ENCODE results near the gene RBM43. TPM values are rescaled to one million over a fixed set of nuclear protein-coding genes. Genes with fewer than 3 reads are reported as not detected.

The RBM43 gene
- total RNA-seq, 1 donor from 2014 or later: 5.5 TPM

DNA sequence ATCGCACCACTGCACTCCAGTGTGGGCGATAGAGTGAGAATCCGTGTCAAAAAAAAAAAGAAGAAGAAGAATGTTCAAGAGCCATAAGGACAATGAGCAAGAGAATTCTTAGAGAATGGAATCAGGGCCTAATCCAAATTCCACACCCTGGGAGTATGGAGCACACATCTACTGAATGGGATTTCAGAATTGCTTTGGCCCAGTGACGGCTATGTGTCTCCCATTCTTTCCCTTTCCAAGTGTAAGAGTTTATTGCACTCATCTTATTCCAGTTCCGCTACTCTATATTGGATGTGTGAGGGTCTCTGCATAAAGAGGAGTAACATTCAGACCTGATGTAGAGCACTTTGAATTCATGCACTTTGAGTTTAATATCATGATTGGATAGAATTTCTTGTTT is 5.9 kb upstream of the RBM43 start:
- Histone ChIP-seq H3K79me2 (ENCODE audit: insufficient read depth, low read length) (no peaks in the 10 kb centered on the region), H3K4me1 (ENCODE audit: insufficient read depth, low read length) (no peaks in the 10 kb centered on the region), H4K20me1 (ENCODE audit: insufficient read depth, low read length) (no peaks in the 10 kb centered on the region), H3K9me3 (ENCODE audit: insufficient read depth, low read depth, low read length) (no peaks in the 10 kb centered on the region), H3K4me2 (ENCODE audit: low read length) (no peak overlapping the region), H3K9ac (ENCODE audit: low read length) (no peak overlapping the region), H3K4me3 (ENCODE audit: insufficient read depth, low read depth, low read length) (no peak overlapping the region), H3K27ac (ENCODE audit: low read depth, low read length) (no peak overlapping the region), H2AFZ (ENCODE audit: low read depth, low read length) (no peak overlapping the region), H3K36me3 (ENCODE audit: insufficient read depth, low read length) (no peaks in the 10 kb centered on the region), H3K27me3 (ENCODE audit: insufficient read depth, low read length) (no peaks in the 10 kb centered on the region)
- H3K27ac Mint-ChIP-seq (ENCODE audit: unreplicated experiment): no peak overlapping the region
- TF ChIP-seq, protein P1, sequence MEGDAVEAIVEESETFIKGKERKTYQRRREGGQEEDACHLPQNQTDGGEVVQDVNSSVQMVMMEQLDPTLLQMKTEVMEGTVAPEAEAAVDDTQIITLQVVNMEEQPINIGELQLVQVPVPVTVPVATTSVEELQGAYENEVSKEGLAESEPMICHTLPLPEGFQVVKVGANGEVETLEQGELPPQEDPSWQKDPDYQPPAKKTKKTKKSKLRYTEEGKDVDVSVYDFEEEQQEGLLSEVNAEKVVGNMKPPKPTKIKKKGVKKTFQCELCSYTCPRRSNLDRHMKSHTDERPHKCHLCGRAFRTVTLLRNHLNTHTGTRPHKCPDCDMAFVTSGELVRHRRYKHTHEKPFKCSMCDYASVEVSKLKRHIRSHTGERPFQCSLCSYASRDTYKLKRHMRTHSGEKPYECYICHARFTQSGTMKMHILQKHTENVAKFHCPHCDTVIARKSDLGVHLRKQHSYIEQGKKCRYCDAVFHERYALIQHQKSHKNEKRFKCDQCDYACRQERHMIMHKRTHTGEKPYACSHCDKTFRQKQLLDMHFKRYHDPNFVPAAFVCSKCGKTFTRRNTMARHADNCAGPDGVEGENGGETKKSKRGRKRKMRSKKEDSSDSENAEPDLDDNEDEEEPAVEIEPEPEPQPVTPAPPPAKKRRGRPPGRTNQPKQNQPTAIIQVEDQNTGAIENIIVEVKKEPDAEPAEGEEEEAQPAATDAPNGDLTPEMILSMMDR (IDR thresholded peaks at IDR 0.05; ENCODE audit: insufficient read depth, low read depth, low read length): no peak
- TF ChIP-seq EZH2 (IDR thresholded peaks at IDR 0.05; ENCODE audit: insufficient read depth, low read length): no peak
- peaks cover 4% of the 10 kb centered on the region for H3K36me3 Mint-ChIP-seq (ENCODE audit: low read depth, unreplicated experiment)
- no peak for FAIRE-seq
- DNase-seq (ENCODE audit: low read depth): no peak
- H3K9me3 Mint-ChIP-seq (ENCODE audit: unreplicated experiment): no peaks in the 10 kb centered on the region
- H3K4me3 Mint-ChIP-seq (ENCODE audit: unreplicated experiment): no peak overlapping the region
- H3K27me3 Mint-ChIP-seq (ENCODE audit: low read depth, unreplicated experiment): peaks cover 5% of the 10 kb centered on the region
- no peaks in the 10 kb centered on the region for H3K4me1 Mint-ChIP-seq (ENCODE audit: low read depth, unreplicated experiment)

DNA sequence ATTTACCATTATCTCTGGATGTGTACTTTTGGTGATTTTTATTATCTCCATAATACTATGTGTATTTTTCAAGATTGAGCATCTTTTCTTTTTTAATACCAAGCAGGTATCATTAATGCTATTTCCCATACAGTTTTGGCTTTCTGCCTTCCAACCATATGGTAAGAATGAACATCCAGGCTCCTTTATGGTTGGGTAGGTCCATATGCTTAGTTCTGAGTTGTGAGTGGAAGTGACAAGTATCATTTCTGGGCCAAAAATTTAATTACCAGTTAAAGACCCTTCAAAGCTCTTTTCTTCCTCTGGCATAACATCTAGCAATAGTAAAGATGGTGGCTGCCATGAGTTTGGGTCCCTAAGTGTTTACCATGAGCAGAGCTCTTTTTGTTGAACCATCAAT is 4.3 kb upstream of the RBM43 start:
- FAIRE-seq (no peak), DNase-seq (ENCODE audit: low read depth) (no peak)
- Histone ChIP-seq H2AFZ (ENCODE audit: low read depth, low read length) (no peak overlapping the region), H3K27ac (ENCODE audit: low read depth, low read length) (no peak overlapping the region), H3K27me3 (ENCODE audit: insufficient read depth, low read length) (no peaks in the 10 kb centered on the region), H3K79me2 (ENCODE audit: insufficient read depth, low read length) (no peaks in the 10 kb centered on the region), H3K9me3 (ENCODE audit: insufficient read depth, low read depth, low read length) (no peaks in the 10 kb centered on the region), H3K4me1 (ENCODE audit: insufficient read depth, low read length) (peaks cover 6% of the 10 kb centered on the region), H3K9ac (ENCODE audit: low read length) (no peak overlapping the region), H4K20me1 (ENCODE audit: insufficient read depth, low read length) (no peaks in the 10 kb centered on the region), H3K36me3 (ENCODE audit: insufficient read depth, low read length) (no peaks in the 10 kb centered on the region), H3K4me3 (ENCODE audit: insufficient read depth, low read depth, low read length) (no peak overlapping the region), H3K4me2 (ENCODE audit: low read length) (no peak overlapping the region)
- no peaks in the 10 kb centered on the region for H3K4me1 Mint-ChIP-seq (ENCODE audit: low read depth, unreplicated experiment)
- H3K27ac Mint-ChIP-seq (ENCODE audit: unreplicated experiment): no peak overlapping the region
- no peaks in the 10 kb centered on the region for H3K9me3 Mint-ChIP-seq (ENCODE audit: unreplicated experiment)
- peaks cover 4% of the 10 kb centered on the region for H3K36me3 Mint-ChIP-seq (ENCODE audit: low read depth, unreplicated experiment)
- TF ChIP-seq, protein P1 (IDR thresholded peaks at IDR 0.05; ENCODE audit: insufficient read depth, low read depth, low read length): no peak
- TF ChIP-seq EZH2 (IDR thresholded peaks at IDR 0.05; ENCODE audit: insufficient read depth, low read length): no peak
- peaks cover 5% of the 10 kb centered on the region for H3K27me3 Mint-ChIP-seq (ENCODE audit: low read depth, unreplicated experiment)
- no peak overlapping the region for H3K4me3 Mint-ChIP-seq (ENCODE audit: unreplicated experiment)

DNA sequence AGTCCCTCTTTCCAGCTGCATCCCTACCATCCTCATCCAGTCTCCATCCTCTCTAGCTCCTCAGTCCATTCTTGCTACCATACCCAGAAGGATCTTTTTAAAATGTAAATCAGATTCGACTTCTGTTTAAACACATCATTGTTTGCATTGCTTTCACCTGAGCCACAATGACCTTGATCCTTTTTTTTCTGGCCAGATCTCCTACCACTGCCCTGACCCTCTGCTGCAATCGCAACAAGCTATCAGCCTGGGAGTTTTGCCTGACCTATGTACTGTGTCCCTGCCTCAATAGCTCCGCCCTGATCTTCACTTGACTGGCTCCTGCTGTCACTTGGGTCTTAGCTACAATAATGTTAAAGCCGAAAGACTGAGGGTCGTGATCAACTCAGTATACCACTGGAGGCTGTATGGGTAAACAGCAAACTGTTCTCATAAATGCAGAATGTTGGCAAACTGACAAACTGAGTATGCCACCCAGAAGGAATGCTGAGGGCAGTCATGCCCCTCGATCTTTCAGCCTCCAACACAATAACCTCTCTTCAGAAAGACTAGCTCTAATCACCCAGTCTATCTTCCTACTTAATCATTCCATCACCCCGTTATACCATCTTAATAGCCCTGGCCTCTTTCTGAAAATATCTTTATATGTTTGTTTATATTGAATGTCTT is 2.6 kb upstream of the RBM43 start:
- no peak overlapping the region for H3K4me2 ChIP-seq (ENCODE audit: low read length)
- no peaks in the 10 kb centered on the region for H4K20me1 ChIP-seq (ENCODE audit: insufficient read depth, low read length)
- H3K4me3 Mint-ChIP-seq (ENCODE audit: unreplicated experiment): no peak overlapping the region
- no peak overlapping the region for H3K4me3 ChIP-seq (ENCODE audit: insufficient read depth, low read depth, low read length)
- no peak for TF ChIP-seq EZH2 (IDR thresholded peaks at IDR 0.05; ENCODE audit: insufficient read depth, low read length)
- TF ChIP-seq, protein P1 (IDR thresholded peaks at IDR 0.05; ENCODE audit: insufficient read depth, low read depth, low read length): no peak
- peaks cover 6% of the 10 kb centered on the region for H3K4me1 ChIP-seq (ENCODE audit: insufficient read depth, low read length)
- H3K9ac ChIP-seq (ENCODE audit: low read length): no peak overlapping the region
- H3K4me1 Mint-ChIP-seq (ENCODE audit: low read depth, unreplicated experiment): no peaks in the 10 kb centered on the region
- no peak overlapping the region for H3K27ac Mint-ChIP-seq (ENCODE audit: unreplicated experiment)
- DNase-seq (ENCODE audit: low read depth): no peak
- no peak overlapping the region for H2AFZ ChIP-seq (ENCODE audit: low read depth, low read length)
- no peaks in the 10 kb centered on the region for H3K9me3 ChIP-seq (ENCODE audit: insufficient read depth, low read depth, low read length)
- no peak overlapping the region for H3K27ac ChIP-seq (ENCODE audit: low read depth, low read length)
- H3K27me3 Mint-ChIP-seq (ENCODE audit: low read depth, unreplicated experiment): peaks cover 5% of the 10 kb centered on the region
- no peaks in the 10 kb centered on the region for H3K79me2 ChIP-seq (ENCODE audit: insufficient read depth, low read length)
- H3K36me3 Mint-ChIP-seq (ENCODE audit: low read depth, unreplicated experiment): no peaks in the 10 kb centered on the region
- no peaks in the 10 kb centered on the region for H3K9me3 Mint-ChIP-seq (ENCODE audit: unreplicated experiment)
- H3K36me3 ChIP-seq (ENCODE audit: insufficient read depth, low read length): no peaks in the 10 kb centered on the region
- no peak for FAIRE-seq
- no peaks in the 10 kb centered on the region for H3K27me3 ChIP-seq (ENCODE audit: insufficient read depth, low read length)

Data from astrocyte (in vitro differentiated cells and primary cell).